GM21515 (cell line): ENCODE data around the gene UBAP2L.
"Not testable (repeated sequence)": the region's sequence is repeated elsewhere in the genome, so short reads cannot be mapped to it uniquely, and the experiment has no call there.

ENCODE experiments used
- ATAC-seq: cut with Tn5 transposase; IDR thresholded peaks from one replicate; pipeline ENCODE4 v1.9.1; 2021; ENCODE audit not compliant: unreplicated experiment

Gene UBAP2L

DNA sequence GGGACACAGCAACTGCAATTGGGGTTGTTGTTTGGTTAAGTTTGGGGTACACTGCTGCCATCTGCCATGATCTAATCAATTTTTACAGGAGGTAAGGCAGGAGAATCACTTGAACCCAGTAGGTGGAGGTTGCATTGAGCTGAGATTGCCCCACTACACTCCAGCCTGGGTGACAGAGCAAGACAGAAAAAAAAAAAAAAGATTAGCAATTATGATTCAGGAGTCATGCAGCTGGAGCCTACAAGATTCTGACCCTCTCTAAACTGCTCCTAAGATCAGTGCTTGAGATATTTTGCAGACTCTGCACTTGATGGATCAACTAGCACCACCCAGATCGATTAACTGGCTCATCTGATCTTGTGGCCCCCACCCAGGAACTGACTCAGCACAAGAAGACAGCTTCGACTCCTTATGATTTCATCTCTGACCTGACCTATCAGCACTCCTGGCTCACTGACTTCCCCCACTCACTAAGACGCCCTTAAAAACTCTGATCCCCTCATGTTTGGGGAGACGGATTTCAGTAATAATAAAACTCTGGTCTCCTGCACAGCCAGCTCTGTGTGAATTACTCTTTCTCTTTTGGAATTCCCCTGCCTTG, 87.0 kb downstream of the UBAP2L start:
- not testable (repeated sequence) for ATAC-seq

DNA sequence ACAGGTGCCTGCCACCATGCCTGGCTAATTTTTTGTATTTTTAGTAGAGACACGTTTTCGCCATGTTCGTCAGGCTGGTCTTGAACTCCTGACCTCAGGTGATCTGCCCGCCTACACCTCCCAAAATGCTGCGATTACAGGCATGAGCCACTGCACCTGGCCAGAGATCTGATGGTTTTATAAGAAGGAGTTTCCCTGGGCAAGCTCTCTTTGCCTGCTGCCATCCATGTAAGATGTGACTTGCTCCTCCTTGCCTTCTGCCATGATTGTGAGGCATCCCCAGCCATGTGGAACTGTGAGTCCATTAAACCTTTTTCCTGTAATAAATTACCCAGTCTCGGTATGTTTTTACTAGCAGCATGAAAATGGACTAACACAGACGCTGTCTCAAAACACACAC, 88.4 kb downstream of the UBAP2L start:
- not testable (repeated sequence) for ATAC-seq

DNA sequence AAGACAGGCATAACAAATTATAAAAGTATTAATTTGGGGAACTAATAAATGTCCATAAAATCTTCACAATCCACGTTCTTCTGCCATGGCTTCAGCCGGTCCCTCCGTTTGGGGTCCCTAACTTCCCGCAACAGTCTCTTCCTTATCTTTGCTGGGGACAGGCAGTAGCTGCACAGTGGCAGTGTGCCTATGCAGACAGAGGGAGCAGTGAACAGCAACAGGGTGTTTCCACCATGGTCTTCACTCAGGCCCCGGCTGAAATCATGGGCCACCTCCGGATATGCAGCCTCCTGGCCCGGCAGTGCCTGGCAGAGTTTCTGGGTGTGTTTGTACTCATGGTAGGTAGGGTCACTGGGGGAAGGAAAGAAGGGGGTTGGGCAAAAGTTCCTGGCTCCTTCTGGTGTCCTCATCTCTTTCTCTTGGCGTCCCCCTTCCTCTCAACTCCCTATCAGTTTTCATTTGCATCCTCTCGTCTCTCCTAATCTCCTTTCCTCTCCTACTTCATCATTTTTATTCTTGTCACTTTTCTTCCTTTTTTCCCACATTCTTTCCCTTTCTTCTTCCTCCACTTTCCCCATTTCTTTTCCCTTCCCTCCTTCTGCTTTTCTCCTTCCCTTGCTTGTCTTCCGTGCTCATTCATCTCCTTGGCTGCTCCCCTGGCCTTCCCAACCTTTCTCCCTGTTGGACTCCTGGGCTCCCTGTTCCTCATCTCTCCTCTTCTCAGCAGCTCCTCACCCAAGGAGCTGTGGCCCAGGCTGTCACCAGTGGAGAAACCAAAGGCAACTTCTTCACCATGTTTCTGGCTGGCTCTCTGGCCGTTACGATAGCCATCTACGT, 91.7 kb downstream of the UBAP2L start:
- not testable (repeated sequence) for ATAC-seq

DNA sequence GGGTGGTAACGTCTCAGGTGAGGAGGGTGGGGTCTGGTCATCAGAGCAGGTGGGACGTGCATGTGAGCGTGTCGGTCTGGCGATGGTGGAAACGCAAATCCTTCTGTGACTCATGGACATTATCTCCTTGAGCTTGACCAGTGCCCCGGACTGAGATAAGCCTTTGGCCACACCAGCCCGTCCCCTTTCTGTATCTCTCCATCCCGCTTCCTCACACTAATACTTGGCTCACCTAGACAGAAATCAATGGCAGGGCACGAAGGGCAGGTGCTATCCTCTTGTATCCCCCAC, 92.3 kb downstream of the UBAP2L start:
- ATAC-seq, result no peak

DNA sequence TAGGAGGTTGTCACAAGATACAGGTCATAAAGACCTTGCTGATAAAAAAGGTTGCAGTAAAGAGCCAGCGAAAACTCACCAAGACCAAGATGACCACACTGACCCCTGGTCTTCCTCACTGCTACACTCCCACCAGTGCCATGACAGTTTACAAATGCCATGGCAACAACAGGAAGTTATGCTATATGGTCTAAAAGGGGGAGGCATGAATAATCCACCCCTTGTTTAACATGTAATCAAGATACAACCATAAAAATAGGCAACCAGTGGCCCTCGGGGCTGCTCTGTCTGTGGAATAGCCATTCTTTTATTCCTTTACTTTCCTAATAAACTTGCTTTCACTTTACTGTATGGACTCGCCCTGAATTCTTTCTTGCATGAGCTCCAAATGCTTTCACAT, 93.5 kb downstream of the UBAP2L start:
- ATAC-seq, result not testable (repeated sequence)

DNA sequence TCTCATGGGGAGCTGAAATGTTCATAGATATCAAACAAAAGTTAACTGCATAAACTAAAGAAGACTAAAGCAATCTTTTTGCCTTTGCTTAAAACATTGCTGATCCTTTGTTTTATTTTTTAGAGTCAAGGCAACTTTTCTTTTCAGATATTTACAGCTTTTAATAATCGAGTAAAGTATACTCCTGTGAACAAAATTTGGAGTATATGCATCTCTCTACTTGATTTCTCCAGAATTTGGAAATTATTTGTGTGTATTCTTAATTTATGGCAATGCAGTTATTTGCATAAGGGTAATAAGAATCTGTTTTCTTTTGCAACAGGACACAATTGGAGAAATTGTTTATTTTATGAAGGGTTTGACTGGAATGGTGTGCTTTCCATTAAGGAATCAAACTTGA, 95.9 kb downstream of the UBAP2L start:
- no peak for ATAC-seq

DNA sequence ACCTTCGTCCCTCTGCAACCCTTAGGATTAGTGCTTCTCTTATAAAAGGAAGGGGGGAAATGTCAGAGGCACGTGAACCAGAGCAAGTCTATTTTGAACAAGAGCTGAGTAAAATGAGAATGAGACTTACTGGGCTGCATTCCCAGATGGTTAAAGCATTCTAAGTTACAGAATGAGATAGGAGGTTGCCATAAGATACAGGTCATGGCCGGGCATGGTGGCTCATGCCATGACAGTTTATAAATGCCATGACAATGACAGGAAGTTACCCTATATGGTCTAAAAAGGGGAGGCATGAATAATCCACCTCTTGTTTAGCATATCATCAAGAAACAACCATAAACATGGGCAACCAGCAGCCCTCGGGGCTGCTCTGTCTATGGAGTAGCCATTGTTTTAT, 97.6 kb downstream of the UBAP2L start:
- ATAC-seq, result no peak
